Measurements from ENCODE around the gene FRMD4B. TPM values are rescaled to one million over a fixed set of nuclear protein-coding genes. Genes with fewer than 3 reads are reported as not detected.

FRMD4B gene
- total RNA-seq, 2 experiments from 2014 or later = 8.0 to 8.3 TPM

DNA sequence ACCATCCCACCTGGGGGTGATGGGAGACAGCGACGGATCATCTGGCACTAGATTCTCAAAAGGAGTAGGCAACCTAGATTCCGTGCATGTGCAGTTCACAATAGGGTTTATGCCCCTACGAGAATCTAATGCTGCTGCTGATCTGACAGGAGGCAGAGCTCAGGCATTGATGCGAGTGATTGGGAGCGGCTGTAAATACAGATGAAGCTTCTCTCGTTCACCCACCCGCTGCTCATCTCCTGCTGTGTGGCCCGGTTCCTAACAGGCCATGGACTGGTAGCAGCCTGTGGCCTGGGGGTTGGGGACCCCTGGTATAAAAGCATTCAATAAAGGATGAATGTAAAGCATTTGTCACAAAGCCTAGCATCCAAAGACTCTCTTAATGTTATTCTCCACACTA lies 126.8 kb downstream of the FRMD4B start:
- H3K27me3 Mint-ChIP-seq = no peaks in the 10 kb centered on the region
- intact Hi-C loops (cut with DNase I, micrococcal nuclease) = no loop called here
- no peak overlapping the region for H3K27ac Mint-ChIP-seq
- no peak overlapping the region for H3K4me3 Mint-ChIP-seq
- POLR2A ChIA-PET = no interaction called here
- CTCF ChIA-PET = interaction anchor here (0.9 kb wide), 1 partner anchor 10 kb away, joined by 3 read pairs; no protein-coding TSS in a partner anchor
- no peak for ATAC-seq
- H3K36me3 Mint-ChIP-seq (ENCODE audit: low read depth) = no peaks in the 10 kb centered on the region
- DNase-seq = no peak
- no peaks in the 10 kb centered on the region for H3K9me3 Mint-ChIP-seq (ENCODE audit: low read depth)
- H3K4me1 Mint-ChIP-seq = no peaks in the 10 kb centered on the region

DNA sequence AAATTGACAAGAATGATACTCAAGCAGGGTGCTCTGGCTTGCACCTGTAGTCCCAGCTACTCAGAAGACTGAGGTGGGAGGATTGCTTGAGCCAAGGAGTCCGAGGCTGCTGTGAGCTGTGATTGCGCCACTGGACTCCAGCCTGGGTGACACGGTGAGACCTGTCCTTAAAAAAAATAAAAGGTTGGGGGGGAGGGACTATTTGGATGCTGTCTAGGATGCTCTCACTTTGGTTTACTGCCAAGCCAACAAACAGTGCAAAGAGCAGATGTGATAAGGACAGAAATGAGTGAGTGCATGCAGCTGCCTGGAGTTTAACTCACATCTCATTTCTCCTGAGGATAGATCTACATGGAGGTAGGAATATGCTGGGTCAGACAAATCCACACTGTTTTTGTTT lies 130.0 kb downstream of the FRMD4B start:
- Mint-ChIP-seq H3K27me3 (no peaks in the 10 kb centered on the region), H3K27ac (no peak overlapping the region), H3K9me3 (ENCODE audit: low read depth) (no peaks in the 10 kb centered on the region), H3K4me3 (no peak overlapping the region), H3K36me3 (ENCODE audit: low read depth) (no peaks in the 10 kb centered on the region), H3K4me1 (no peaks in the 10 kb centered on the region)
- CTCF ChIA-PET = no interaction called here
- POLR2A ChIA-PET = interaction anchor here (0.6 to 0.7 kb wide), 2 partner anchors 68 to 121 kb away, joined by 3 read pairs; no protein-coding TSS in a partner anchor
- intact Hi-C loops (cut with DNase I, micrococcal nuclease) = no loop called here
- no peak for ATAC-seq
- DNase-seq = no peak

DNA sequence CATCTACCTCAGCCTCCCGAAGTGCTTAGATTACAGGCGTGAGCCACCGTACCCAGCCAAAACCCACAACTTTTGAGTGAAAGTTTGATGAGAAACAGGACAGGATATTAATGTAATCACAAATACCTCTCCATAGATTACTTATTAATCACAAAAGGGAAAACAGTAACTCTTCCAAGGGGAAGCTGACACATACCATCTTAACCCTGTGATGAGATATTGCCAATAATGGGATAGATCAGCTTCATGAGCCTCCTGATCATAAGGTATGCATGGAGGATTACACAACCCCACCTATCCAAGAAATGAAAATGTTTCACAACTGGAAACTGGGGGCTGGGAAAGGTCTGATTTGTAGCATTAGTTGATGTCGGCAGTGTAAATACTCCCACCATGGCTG lies 131.5 kb downstream of the FRMD4B start:
- no peaks in the 10 kb centered on the region for H3K27me3 Mint-ChIP-seq
- no peak overlapping the region for H3K27ac Mint-ChIP-seq
- ATAC-seq (no peak), DNase-seq (no peak)
- ChIA-PET CTCF (no interaction called here), POLR2A (no interaction called here)
- H3K36me3 Mint-ChIP-seq (ENCODE audit: low read depth) = no peaks in the 10 kb centered on the region
- H3K4me1 Mint-ChIP-seq = peaks cover 3% of the 10 kb centered on the region
- H3K4me3 Mint-ChIP-seq = no peak overlapping the region
- intact Hi-C loops (cut with DNase I, micrococcal nuclease) = no loop called here
- no peaks in the 10 kb centered on the region for H3K9me3 Mint-ChIP-seq (ENCODE audit: low read depth)

DNA sequence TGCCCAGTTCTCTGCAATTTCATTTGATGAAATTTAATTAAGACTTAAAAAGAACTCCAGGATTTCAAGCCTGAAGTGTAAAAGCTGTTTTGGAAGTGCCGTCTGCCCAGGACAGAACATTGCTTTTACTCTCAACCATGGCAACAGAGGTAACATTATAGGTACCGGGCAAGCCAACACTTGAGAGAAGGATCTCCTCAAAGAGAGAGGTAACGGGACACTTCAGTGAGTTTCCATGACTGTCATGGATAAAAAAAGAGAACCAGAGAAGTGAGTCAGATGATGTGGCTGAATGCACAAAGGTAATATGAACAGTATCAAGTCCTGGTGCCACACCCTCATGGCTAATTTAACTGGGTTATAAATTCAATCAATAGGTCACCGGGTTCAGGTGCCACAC lies 133.3 kb downstream of the FRMD4B start:
- no peaks in the 10 kb centered on the region for H3K27me3 Mint-ChIP-seq
- CTCF ChIA-PET = interaction anchor here (0.5 kb wide), 1 partner anchor 218 kb away, joined by 3 read pairs; no protein-coding TSS in a partner anchor
- intact Hi-C loops (cut with DNase I, micrococcal nuclease) = no loop called here
- H3K36me3 Mint-ChIP-seq (ENCODE audit: low read depth) = no peaks in the 10 kb centered on the region
- no peak overlapping the region for H3K4me3 Mint-ChIP-seq
- POLR2A ChIA-PET = no interaction called here
- ATAC-seq (no peak), DNase-seq (no peak)
- peaks cover 3% of the 10 kb centered on the region for H3K4me1 Mint-ChIP-seq
- H3K27ac Mint-ChIP-seq = no peak overlapping the region
- no peaks in the 10 kb centered on the region for H3K9me3 Mint-ChIP-seq (ENCODE audit: low read depth)

DNA sequence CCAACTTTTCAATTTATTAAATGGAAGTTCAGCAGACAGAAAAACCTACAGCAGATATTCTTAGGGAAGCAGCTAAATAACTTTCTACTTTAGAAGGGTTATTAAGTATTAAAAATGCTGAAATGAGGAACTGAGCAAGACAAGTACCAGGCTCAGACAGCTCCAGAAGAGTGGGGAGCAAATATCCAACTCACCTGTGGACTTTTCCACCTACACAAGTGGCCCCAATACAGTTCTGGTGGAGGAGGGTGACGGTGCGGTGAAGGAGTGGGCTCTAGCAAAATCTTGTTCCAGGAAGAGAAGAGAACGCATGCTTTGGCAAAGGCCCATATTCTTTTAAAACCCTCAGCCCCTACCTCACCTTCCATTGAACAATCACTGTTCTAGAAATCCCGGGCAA lies 133.7 kb downstream of the FRMD4B start:
- Mint-ChIP-seq H3K27ac (no peak overlapping the region), H3K4me3 (no peak overlapping the region), H3K27me3 (no peaks in the 10 kb centered on the region), H3K4me1 (peaks cover 3% of the 10 kb centered on the region), H3K36me3 (ENCODE audit: low read depth) (no peaks in the 10 kb centered on the region), H3K9me3 (ENCODE audit: low read depth) (no peaks in the 10 kb centered on the region)
- intact Hi-C loops (cut with DNase I, micrococcal nuclease) = no loop called here
- DNase-seq (no peak), ATAC-seq (no peak)
- ChIA-PET POLR2A (no interaction called here), CTCF (interaction anchor here (0.5 kb wide), 1 partner anchor 219 kb away, joined by 3 read pairs; no protein-coding TSS in a partner anchor)

DNA sequence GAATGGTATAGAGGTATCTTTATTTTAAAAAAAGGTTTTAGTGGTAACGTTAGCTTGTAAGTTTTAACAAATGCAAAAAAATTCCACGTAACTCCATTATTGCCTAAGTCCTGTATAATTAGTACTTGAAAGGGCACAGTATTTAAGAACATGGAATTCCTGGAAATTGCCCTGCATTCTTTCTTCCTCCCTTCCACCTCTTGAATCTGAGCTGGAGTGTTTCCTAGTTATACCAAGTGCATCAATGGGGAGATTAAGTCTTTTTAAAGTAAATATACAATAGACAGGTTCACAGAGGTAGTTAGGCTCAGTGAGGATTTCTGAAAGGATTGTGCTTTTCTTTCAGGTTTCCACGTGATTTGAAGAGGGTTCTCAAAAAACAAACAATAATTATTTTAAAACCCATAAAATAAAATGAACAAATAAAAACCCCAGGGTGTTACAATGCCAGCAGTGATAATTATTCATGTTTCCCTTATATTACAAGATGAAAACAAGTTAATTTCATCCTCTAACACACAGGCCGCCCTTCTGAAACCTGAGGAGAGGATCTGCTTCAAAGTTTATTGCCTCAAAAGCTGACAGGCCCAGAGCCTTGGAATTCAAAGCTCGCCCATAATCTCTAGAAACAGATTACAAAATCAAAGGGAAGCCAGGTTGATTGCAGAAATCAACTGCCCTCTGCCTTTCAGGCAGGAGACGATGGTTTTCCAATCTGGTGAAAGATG lies 134.6 kb downstream of the FRMD4B start:
- H3K4me3 Mint-ChIP-seq = no peak overlapping the region
- CTCF ChIA-PET = interaction anchor here (0.9 to 2.4 kb wide), 3 partner anchors 55 to 181 kb away, joined by 3 to 13 read pairs (median 3); no protein-coding TSS in a partner anchor
- intact Hi-C loops (cut with DNase I, micrococcal nuclease) = no loop called here
- no peak for ATAC-seq
- H3K36me3 Mint-ChIP-seq (ENCODE audit: low read depth) = no peaks in the 10 kb centered on the region
- POLR2A ChIA-PET = no interaction called here
- no peaks in the 10 kb centered on the region for H3K27me3 Mint-ChIP-seq
- no peaks in the 10 kb centered on the region for H3K9me3 Mint-ChIP-seq (ENCODE audit: low read depth)
- no peak for DNase-seq
- no peak overlapping the region for H3K27ac Mint-ChIP-seq
- H3K4me1 Mint-ChIP-seq = peaks cover 3% of the 10 kb centered on the region

DNA sequence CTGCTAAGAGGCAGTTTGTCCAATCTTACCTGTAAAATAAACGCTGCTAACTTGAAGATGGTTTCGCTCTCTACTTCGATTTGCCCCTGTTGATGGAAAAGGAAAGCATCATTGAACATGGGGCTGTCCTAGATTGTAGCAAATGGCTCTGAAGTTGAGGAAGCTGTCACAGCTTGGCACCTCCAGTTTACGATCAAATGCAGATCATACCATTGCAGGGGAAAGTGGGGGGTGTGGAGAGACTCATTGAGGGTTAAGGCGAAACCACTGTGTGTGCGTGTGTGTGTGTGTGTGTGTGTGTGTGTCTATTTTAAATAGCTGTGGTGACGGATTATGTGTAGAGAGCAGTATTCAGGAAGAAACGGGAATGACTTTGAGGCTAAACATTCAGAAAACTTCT lies 135.9 kb downstream of the FRMD4B start:
- POLR2A ChIA-PET = no interaction called here
- Mint-ChIP-seq H3K4me3 (no peak overlapping the region), H3K9me3 (ENCODE audit: low read depth) (no peaks in the 10 kb centered on the region), H3K4me1 (peaks cover 3% of the 10 kb centered on the region), H3K36me3 (ENCODE audit: low read depth) (no peaks in the 10 kb centered on the region), H3K27ac (no peak overlapping the region), H3K27me3 (no peaks in the 10 kb centered on the region)
- CTCF ChIA-PET = interaction anchor here (0.9 to 2.4 kb wide), 6 partner anchors 13 to 183 kb away, joined by 3 to 13 read pairs (median 4); no protein-coding TSS in a partner anchor
- DNase-seq = peak; percentile 38
- intact Hi-C loops (cut with DNase I, micrococcal nuclease) = no loop called here
- peak; percentile 58 for ATAC-seq

DNA sequence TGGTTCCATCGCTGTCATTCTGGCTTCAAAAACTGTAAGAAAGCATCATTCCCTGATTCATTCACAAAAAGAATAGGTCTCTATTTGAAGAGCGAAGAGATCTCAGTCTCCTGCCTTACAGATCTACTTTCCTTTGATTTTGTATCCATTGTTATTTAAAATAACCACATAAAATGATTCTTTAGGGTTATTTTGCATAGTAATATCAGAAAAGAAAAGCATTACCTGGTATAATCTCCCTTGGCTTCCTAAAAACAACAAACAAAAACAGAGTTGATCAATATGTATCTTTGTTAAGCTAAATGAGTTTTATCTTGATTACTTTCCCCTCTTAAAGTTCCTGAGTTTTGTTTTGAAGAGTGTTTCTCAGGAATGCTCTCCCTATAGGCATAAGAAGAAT lies 136.9 kb downstream of the FRMD4B start:
- DNase-seq (no peak), ATAC-seq (no peak)
- Mint-ChIP-seq H3K4me3 (no peak overlapping the region), H3K9me3 (ENCODE audit: low read depth) (no peaks in the 10 kb centered on the region), H3K36me3 (ENCODE audit: low read depth) (no peaks in the 10 kb centered on the region), H3K4me1 (peaks cover 3% of the 10 kb centered on the region), H3K27ac (no peak overlapping the region), H3K27me3 (no peaks in the 10 kb centered on the region)
- ChIA-PET POLR2A (no interaction called here), CTCF (interaction anchor here (1.0 to 2.4 kb wide), 5 partner anchors 12 to 128 kb away, joined by 3 to 13 read pairs (median 4); no protein-coding TSS in a partner anchor)
- intact Hi-C loops (cut with DNase I, micrococcal nuclease) = no loop called here

DNA sequence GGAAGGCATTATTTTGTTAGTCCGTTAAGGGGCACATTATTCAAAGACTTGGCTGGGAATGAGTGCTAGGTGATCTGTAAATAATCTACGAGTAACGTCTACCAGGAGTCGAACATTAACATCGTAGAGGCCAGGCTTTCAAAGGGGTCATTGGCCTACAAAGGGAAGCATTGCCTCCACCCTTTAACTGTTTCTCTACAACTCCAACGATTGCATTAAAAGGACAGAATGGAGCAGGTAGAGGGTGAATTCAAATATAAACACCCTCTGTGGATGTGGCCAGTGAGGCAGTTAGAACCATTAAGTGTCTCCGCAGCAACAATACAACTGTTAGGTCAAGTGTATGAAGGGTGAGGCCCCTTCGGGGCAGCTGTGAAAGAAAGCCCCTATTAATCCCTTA lies 137.5 kb downstream of the FRMD4B start:
- no peaks in the 10 kb centered on the region for H3K27me3 Mint-ChIP-seq
- DNase-seq (no peak), ATAC-seq (no peak)
- ChIA-PET CTCF (interaction anchor here (1.0 to 2.4 kb wide), 4 partner anchors 11 to 128 kb away, joined by 3 to 13 read pairs (median 4); no protein-coding TSS in a partner anchor), POLR2A (no interaction called here)
- peaks cover 5% of the 10 kb centered on the region for H3K4me1 Mint-ChIP-seq
- no peaks in the 10 kb centered on the region for H3K36me3 Mint-ChIP-seq (ENCODE audit: low read depth)
- intact Hi-C loops (cut with DNase I, micrococcal nuclease) = no loop called here
- H3K9me3 Mint-ChIP-seq (ENCODE audit: low read depth) = no peaks in the 10 kb centered on the region
- no peak overlapping the region for H3K27ac Mint-ChIP-seq
- no peak overlapping the region for H3K4me3 Mint-ChIP-seq

DNA sequence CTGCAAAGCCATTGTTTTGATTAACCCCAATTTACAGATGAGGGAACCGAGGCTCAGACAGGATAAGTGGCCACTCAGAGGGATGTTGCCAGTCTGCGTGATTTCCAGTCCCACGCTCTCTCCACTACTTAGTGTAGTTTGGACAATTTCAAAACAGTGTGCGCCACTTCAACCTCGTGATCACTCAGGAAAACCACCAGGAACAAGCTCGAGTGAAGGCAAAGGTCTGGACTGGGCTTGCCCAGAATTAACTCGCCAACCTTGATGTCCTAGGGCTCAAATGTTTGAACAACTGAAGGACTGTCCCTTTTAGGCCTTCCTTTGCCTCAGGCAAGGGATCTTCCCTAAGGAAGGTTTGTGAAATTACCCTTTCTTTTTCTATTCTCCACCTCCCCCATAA lies 139.3 kb downstream of the FRMD4B start:
- CTCF ChIA-PET = interaction anchor here (1.2 kb wide), 1 partner anchor 85 kb away, joined by 4 read pairs; no protein-coding TSS in a partner anchor
- intact Hi-C loops (cut with DNase I, micrococcal nuclease) = no loop called here

DNA sequence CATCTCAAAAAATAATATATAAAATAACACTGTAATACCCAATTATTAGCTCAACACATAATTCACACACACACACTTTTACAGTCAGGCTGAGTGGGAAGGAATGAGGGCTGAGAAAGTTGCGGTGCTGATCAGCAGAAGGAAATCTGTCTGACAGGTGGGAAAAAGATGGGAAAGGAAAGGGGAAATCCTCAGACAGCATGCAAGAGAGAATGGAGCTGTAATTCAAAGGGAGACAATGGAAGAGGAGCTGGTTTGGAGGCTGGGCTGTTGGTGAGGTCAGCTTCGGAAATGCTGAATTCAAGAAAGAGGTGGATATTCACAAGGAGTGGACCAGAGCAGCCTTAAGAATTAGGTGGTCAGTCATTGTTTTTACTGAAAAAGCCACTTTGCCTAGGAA lies 141.8 kb downstream of the FRMD4B start:
- no peak overlapping the region for H3K27ac Mint-ChIP-seq
- no peak overlapping the region for H3K4me3 Mint-ChIP-seq
- H3K27me3 Mint-ChIP-seq = no peaks in the 10 kb centered on the region
- intact Hi-C loops (cut with DNase I, micrococcal nuclease) = loop anchor here in 1 of 2 experiments (5.0 kb wide), 1 partner anchor 47 kb away; no protein-coding TSS in a partner anchor
- DNase-seq (no peak), ATAC-seq (no peak)
- no peaks in the 10 kb centered on the region for H3K9me3 Mint-ChIP-seq (ENCODE audit: low read depth)
- ChIA-PET POLR2A (no interaction called here), CTCF (interaction anchor here (1.7 kb wide), 1 partner anchor 82 kb away, joined by 7 read pairs; no protein-coding TSS in a partner anchor)
- peaks cover 10% of the 10 kb centered on the region for H3K4me1 Mint-ChIP-seq
- H3K36me3 Mint-ChIP-seq (ENCODE audit: low read depth) = no peaks in the 10 kb centered on the region

More for the DNA sequence above, 139.3 kb downstream of the FRMD4B start:
- H3K36me3 Mint-ChIP-seq (ENCODE audit: low read depth) = no peaks in the 10 kb centered on the region
- H3K27me3 Mint-ChIP-seq = no peaks in the 10 kb centered on the region
- peaks cover 13% of the 10 kb centered on the region for H3K4me1 Mint-ChIP-seq
- no peak for ATAC-seq
- H3K9me3 Mint-ChIP-seq (ENCODE audit: low read depth) = no peaks in the 10 kb centered on the region
- no peak overlapping the region for H3K27ac Mint-ChIP-seq
- DNase-seq = no peak
- POLR2A ChIA-PET = no interaction called here
- no peak overlapping the region for H3K4me3 Mint-ChIP-seq

DNA sequence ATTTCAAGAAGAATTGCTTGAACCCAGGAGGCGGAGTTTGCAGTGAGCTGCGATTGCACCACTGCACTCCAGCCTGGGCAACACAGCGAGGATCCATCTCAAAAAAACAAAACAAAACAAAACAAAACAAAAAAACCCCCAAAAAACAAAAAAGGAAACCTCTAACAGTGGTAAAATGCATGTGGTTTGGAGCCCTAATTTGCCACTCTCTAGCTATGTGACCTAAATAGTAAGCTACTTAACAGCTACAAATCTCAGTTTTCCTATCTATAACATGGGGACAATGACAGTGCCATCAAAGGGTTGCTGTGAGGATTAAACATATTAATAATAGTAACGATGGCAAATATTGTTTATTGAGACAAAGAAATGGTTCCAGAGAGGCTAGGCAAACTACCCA lies 144.1 kb downstream of the FRMD4B start:
- ChIA-PET CTCF (interaction anchor here (1.3 kb wide), 1 partner anchor 81 kb away, joined by 3 read pairs; no protein-coding TSS in a partner anchor), POLR2A (no interaction called here)
- intact Hi-C loops (cut with DNase I, micrococcal nuclease) = loop anchor here in 1 of 2 experiments (5.0 kb wide), 1 partner anchor 44 kb away; no protein-coding TSS in a partner anchor
- Mint-ChIP-seq H3K4me3 (no peak overlapping the region), H3K9me3 (ENCODE audit: low read depth) (no peaks in the 10 kb centered on the region), H3K27ac (no peak overlapping the region), H3K27me3 (no peaks in the 10 kb centered on the region), H3K36me3 (ENCODE audit: low read depth) (no peaks in the 10 kb centered on the region), H3K4me1 (peaks cover 16% of the 10 kb centered on the region)
- DNase-seq = no peak
- no peak for ATAC-seq

Measured in activated CD4-positive, alpha-beta T cell treated with anti-CD3 and anti-CD28 coated beads for 36 hours (primary cell).